Activated T-cell treated with anti-CD3 and anti-CD28 coated beads for 48 hours (primary cell): Measurements from ENCODE around the gene GHRHR.

Experiments
- DNase-seq: peaks from one replicate; pipeline ENCODE4 v3.0.0-alpha.2; 2020; ENCODE audit warnings: low read depth

Gene GHRHR

GRCh38 chr7:30963842-30964241, at the start of gene GHRHR:
TSS of gene GHRHR (plus strand) at chr7:30963953. CDS start at chr7:30964069, 116 bp downstream.
- DNase-seq, result no peak

GRCh38 chr7:30914596-30914995, 49.2 kb upstream of the GHRHR start:
- DNase-seq, result no peak

- DNase-seq, result no peak
These were observed 48.6 kb upstream of the GHRHR start for GRCh38 chr7:30915005-30915601.

- DNase-seq, result no peak
These were observed 48.0 kb upstream of the GHRHR start for GRCh38 chr7:30915751-30916150.

- DNase-seq, result no peak
These were observed 47.5 kb upstream of the GHRHR start for GRCh38 chr7:30916255-30916654.

- no peak for DNase-seq
These were observed 47.0 kb upstream of the GHRHR start for GRCh38 chr7:30916767-30917166.

GRCh38 chr7:30917216-30917893, 46.4 kb upstream of the GHRHR start:
- DNase-seq, result no peak

GRCh38 chr7:30918676-30919075, 45.1 kb upstream of the GHRHR start:
- no peak for DNase-seq

GRCh38 chr7:30920021-30920583, 43.7 kb upstream of the GHRHR start:
- no peak for DNase-seq

- no peak for DNase-seq
These were observed 42.9 kb upstream of the GHRHR start for GRCh38 chr7:30920584-30921539.

- no peak for DNase-seq
These were observed 42.0 kb upstream of the GHRHR start for GRCh38 chr7:30921540-30922401.

GRCh38 chr7:30922596-30922995, 41.2 kb upstream of the GHRHR start:
- DNase-seq, result no peak

- no peak for DNase-seq
These were observed 40.6 kb upstream of the GHRHR start for GRCh38 chr7:30923009-30923773.

GRCh38 chr7:30923774-30924413, 39.9 kb upstream of the GHRHR start:
- DNase-seq, result no peak

GRCh38 chr7:30924624-30925023, 39.1 kb upstream of the GHRHR start:
- DNase-seq, result no peak

GRCh38 chr7:30925117-30925516, 38.6 kb upstream of the GHRHR start:
- DNase-seq, result no peak

- DNase-seq, result no peak
These were observed 37.8 kb upstream of the GHRHR start for GRCh38 chr7:30925913-30926312.

GRCh38 chr7:30926313-30926712, 37.4 kb upstream of the GHRHR start:
- no peak for DNase-seq

- no peak for DNase-seq
These were observed 36.7 kb upstream of the GHRHR start for GRCh38 chr7:30927040-30927439.

GRCh38 chr7:30927559-30927958, 36.2 kb upstream of the GHRHR start:
- no peak for DNase-seq
